GM18526 (cell line): ENCODE data around the gene SLC9C2.

Experiments used
- POLR2A ChIP-seq: IDR thresholded peaks from 3 replicates; pipeline ENCODE4 v1.6.1; 2011; ENCODE audit not compliant: insufficient read length; ENCODE audit errors: extremely low read depth

The SLC9C2 gene

DNA sequence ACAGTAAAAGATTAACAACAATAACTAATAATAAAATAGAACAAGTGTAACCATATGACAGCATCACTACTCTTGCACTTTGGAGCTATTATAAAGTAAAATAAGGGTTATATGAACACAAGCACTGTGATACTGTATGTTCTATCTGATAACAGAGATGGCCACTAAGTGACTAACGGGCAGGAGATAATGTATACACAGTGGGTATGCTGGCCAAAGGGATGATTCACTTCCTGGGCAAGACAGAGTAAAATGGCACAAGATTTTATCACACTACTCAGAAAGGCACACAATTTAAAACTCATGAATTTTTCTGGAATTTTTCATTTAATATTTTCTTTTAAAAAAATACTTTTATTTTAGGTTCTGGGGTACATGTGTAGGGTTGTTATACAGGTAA is 12.3 kb downstream of the SLC9C2 start:
- no peak for TF ChIP-seq POLR2A

- no peak for TF ChIP-seq POLR2A
These were observed 21.3 kb downstream of the SLC9C2 start for GRCh38 chr1:173581383-173582079.

- no peak for TF ChIP-seq POLR2A
These were observed 22.2 kb downstream of the SLC9C2 start for GRCh38 chr1:173580658-173581057.

DNA sequence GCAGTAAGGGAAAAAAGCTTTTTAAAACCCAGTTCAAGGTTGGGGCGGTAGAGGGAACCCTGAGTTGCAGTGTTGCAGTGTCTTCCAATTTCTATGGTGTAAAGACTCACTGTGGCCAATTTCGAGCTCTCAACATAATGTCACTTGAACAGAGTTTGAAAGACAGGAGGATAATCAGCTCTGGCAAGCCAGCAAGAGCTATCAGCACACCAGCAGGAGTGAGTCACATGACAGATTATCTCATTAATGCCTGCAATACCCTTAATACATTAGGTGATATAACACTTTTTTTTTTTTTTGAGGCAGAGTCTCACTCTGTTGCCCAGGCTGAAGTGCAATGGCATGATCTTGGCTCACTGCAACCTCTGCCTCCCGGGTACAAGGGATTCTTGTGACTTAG is 22.8 kb downstream of the SLC9C2 start:
- no peak for TF ChIP-seq POLR2A

GRCh38 chr1:173573596-173573995 is 29.3 kb downstream of the SLC9C2 start:
- no peak for TF ChIP-seq POLR2A

GRCh38 chr1:173572201-173572873 is 30.5 kb downstream of the SLC9C2 start:
- no peak for TF ChIP-seq POLR2A

DNA sequence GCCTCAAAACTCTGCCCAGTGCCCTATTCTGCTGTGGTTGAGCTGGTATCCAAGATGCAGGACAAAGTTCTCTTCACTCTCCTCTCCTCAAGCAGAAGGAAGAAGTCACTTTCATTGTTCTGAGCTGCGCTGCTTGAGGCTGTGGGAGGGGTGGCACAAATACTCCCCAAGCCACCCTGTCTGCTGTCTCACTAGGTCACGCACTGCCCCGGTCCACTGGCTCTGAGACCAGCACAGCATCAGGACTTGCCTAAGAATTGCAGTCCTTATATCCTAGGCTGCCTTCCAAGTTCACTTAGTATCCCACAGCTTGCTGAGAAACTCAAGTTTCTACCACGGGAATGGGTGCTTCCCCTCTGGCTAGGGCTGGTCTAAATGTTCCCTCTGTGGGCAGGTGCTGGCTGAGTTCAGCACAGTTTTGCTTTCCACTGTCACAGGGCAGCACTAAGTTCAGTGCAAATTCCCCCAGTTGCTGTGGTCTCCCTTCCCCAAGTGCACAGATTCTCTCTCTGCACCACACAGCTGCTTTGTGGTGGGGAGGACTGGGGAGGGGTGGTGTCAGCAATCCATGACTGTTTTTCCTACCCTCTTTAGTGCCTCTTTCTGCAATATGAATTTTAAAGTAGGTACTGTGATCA is 32.4 kb downstream of the SLC9C2 start:
- no peak for TF ChIP-seq POLR2A

DNA sequence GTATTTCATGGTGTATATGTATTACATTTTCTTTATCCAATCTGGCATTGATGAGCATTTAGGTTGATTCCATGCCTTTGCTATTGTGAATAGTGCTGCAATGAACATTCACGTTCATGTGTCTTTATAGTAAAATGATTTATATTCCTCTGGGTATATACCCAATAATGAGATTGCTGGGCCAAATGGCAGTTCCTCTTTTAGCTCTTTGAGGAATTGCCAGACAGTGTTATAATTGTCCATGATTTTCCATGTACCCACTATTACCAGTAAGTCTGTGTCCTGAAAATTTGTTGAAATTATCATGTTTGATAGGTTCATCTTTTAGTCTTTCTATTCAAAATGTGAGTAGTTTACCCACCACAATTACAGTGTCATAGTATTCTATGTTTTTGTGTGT is 34.4 kb downstream of the SLC9C2 start:
- no peak for TF ChIP-seq POLR2A

DNA sequence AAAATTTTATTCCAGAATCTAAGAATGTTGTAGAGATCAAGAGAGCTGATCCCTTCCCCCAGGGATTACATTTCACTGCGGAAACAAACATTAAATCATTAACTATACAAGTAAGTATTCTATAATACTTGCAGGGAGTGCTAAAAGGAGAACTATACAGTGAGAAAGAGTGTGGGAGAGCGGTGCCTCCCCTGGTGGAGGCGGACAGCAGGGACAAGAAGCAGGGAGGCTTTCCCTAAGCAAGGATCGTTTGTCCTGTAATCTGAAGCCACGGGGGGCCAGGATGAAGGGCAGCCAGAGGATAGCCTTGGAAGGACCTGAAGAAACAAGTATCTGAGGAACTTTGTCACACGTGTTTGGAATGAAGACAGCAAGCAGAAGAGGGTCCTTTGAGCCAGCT is 40.1 kb downstream of the SLC9C2 start:
- no peak for TF ChIP-seq POLR2A

DNA sequence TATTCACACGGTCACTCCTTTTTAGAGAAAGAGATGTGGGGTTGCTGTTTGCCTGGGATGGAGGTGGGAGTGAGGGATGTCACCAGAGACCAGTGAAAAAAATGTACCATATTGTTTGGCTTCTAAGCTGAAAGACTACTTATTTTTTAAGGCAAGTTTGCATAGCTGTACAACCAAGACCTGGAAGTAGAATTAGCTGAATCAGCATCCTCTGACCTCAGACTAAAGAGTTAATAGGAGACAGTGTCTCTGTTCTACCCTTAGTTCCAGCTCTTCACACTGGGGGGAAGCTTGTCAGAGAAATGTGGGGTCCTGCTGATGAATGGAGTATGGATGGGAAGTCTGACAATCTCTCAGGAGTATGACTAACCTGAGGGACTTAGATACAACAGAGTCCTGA is 41.6 kb downstream of the SLC9C2 start:
- TF ChIP-seq POLR2A, result no peak

DNA sequence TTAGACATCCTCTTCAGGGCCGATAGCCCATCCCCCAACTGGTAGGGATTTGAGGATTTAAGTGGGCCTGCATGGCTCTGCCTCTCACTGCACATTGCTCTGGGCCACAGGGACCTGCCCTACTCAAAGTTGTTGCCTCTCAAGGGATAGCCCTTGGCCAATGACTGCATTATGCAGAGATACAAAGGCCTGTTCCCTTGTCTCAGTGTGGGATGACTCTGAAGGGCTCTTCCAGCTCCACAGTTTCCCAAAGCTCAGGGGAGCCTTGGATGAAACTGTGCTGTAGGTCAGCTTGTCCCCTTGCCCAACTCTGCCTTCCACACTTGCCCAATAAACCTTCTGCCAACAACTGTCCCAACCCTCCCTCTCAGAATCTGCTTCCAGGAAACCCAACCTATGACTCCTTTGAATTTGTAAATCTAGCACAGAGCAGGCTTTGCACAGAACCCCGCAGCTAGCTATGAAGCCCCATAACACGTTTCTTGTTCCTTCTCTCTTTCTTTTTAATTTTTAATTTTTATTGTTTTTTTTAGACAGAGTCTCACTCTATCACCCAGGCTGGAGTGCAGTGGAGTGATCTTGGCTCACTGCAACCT is 42.5 kb downstream of the SLC9C2 start:
- TF ChIP-seq POLR2A, result no peak

DNA sequence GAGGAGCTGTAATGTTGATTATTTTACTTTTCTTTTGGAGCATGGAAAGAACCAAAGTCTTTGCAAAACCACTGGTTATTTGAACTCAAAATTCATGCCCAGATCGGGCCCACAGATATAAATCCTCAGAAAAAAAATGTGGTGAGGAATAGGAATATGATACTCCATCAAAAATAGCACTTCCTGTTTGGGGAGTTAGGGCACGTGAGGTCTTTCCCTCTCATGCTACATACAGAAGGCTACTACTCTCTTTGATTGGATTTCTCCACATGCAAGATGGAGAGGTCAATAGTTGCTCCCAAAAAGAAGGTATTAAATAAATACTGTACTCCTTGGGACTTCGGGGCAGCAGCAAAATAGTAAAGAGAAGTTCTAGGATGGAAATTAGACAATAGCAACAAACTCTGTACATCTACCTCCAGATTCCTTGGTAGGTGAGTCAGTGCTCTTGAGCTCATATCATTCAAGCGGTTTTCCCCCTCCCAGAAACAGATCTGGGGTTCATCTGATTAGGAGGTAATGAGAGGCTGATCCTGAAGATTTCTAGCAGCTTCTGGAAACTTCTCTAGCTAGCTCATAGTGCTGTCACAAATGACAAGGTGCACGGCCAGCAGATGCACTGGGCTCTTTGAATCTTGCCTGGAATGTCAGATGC is 47.1 kb downstream of the SLC9C2 start:
- no peak for TF ChIP-seq POLR2A

DNA sequence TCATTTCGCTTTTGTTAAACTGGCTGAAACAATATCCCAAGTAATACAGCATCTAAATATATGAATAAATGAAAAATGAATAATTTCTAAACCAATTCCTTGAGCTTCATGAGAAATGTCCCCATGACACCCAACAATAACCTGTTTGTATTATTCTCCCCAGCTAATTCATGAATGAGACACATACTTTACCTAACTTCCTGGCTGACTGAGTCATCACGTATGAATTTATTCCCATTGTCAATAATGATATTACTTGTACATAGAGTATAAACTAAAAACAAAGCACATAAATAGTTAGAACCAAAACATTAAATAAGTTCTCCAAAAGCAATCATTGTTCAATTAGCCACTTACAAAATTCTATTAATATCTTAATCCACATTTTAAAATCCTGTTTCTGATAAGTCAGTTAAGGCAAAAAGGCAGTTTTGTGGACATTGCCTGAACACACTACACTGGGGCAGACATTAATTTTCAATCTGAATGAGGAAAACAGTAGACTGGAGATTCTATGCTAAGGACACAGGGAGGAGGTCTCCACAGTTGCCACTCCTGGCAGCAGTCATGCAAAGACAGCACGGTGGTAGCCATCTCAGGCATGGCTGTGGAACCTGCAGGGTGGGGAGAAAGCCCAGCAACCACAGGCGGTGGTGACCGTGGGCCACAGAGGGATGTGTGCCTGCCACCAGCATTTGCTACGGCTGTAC is 48.2 kb downstream of the SLC9C2 start:
- no peak for TF ChIP-seq POLR2A

DNA sequence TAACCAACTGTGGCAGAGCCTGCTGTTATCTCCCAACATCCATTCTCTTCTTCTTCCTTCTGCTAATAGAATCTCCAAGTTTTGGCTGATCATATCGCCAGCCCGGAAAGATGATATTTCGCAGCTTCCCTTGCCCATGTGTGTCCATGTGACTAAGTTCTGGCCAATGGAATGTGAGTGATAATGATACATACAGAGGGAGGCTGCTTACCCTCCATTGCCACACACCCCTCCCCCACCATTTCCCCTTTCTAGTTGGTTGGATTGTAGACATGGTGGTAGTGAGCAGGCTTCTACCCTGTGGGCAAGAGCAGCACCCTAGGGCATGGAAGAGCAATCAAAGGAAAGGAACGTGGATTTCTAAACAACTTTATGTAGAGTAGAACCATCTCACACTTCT is 48.8 kb downstream of the SLC9C2 start:
- no peak for TF ChIP-seq POLR2A

DNA sequence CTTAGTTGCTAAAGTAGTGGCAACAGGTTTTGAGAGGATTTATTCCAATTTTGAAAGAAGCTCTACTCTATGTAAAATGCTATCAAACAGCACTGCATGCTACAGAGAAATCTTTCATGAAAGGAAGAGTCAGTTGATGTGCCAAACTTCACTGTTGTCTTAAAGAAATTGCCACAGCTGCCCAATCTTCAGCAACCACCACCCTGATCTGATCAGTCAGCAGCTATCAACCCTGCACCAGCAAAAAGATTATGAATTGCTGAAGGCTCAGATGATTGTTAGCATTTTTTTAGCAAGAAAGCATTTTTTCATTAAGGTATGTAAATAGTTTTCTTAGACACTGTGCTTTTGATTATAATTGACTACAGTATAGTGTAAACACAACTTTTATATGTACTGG is 49.6 kb downstream of the SLC9C2 start:
- no peak for TF ChIP-seq POLR2A

- TF ChIP-seq POLR2A, result no peak
These were observed 51.2 kb downstream of the SLC9C2 start for GRCh38 chr1:173551699-173552098.

DNA sequence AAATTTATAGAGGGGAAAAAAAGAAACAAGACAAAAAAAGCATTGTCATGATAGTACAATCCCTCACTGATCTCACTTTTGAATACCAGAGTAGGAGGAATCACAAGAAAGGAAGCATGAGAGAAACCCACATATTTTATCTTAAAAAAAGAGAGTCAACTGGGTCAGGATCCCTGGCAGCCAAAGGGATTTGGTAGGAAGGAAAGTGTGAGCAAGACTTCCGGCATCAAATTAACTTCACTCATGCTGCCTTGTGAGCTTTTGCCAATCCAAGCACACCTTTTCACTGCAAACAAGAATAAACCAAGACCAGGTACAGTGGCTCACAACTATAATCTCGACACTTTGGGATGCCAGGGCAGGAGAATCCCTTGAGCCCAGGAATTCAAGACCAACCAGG is 53.1 kb downstream of the SLC9C2 start:
- TF ChIP-seq POLR2A, result no peak
